ENCODE results near the gene GPR108.
"Not testable (repeated sequence)": the region's sequence is repeated elsewhere in the genome, so short reads cannot be mapped to it uniquely, and the experiment has no call there.

GPR108 gene

GRCh38 chr19:6754653-6755463 lies 17.5 kb upstream of the GPR108 start:
- DNase-seq (ENCODE audit: low read depth), result no peak
- Histone ChIP-seq H3K9me3 (ENCODE audit: control insufficient read depth, low read length) (no peaks in the 10 kb centered on the region), H3K4me3 (ENCODE audit: low read length) (no peak overlapping the region), H3K27me3 (replicated peaks; ENCODE audit: control insufficient read depth, insufficient read depth, low read length) (no peaks in the 10 kb centered on the region), H3K4me1 (ENCODE audit: control insufficient read depth, insufficient read depth, low read length) (peaks cover 8% of the 10 kb centered on the region), H3K9ac (ENCODE audit: low read length) (no peak overlapping the region), H3K36me3 (ENCODE audit: control insufficient read depth, insufficient read depth, low read length, severe bottlenecking) (peaks cover 22% of the 10 kb centered on the region)

GRCh38 chr19:6754136-6754535 lies 16.8 kb upstream of the GPR108 start:
- H3K27me3 ChIP-seq (replicated peaks; ENCODE audit: control insufficient read depth, insufficient read depth, low read length), result no peaks in the 10 kb centered on the region
- H3K4me1 ChIP-seq (ENCODE audit: control insufficient read depth, insufficient read depth, low read length), result peaks cover 15% of the 10 kb centered on the region
- DNase-seq (ENCODE audit: low read depth), result no peak
- H3K9ac ChIP-seq (ENCODE audit: low read length), result no peak overlapping the region
- H3K9me3 ChIP-seq (ENCODE audit: control insufficient read depth, low read length), result no peaks in the 10 kb centered on the region
- peaks cover 29% of the 10 kb centered on the region for H3K36me3 ChIP-seq (ENCODE audit: control insufficient read depth, insufficient read depth, low read length, severe bottlenecking)
- no peak overlapping the region for H3K4me3 ChIP-seq (ENCODE audit: low read length)

GRCh38 chr19:6753178-6754031 lies 16.0 kb upstream of the GPR108 start:
- H3K36me3 ChIP-seq (ENCODE audit: control insufficient read depth, insufficient read depth, low read length, severe bottlenecking), result peaks cover 31% of the 10 kb centered on the region
- H3K4me1 ChIP-seq (ENCODE audit: control insufficient read depth, insufficient read depth, low read length), result peaks cover 22% of the 10 kb centered on the region
- DNase-seq (ENCODE audit: low read depth), result peak; percentile 57
- H3K9me3 ChIP-seq (ENCODE audit: control insufficient read depth, low read length), result no peaks in the 10 kb centered on the region
- H3K4me3 ChIP-seq (ENCODE audit: low read length), result peak overlapping the region; percentile 72
- H3K9ac ChIP-seq (ENCODE audit: low read length), result peak overlapping the region; percentile 63
- H3K27me3 ChIP-seq (replicated peaks; ENCODE audit: control insufficient read depth, insufficient read depth, low read length), result no peaks in the 10 kb centered on the region

GRCh38 chr19:6752256-6753177 lies 15.1 kb upstream of the GPR108 start:
- Histone ChIP-seq H3K27me3 (replicated peaks; ENCODE audit: control insufficient read depth, insufficient read depth, low read length) (no peaks in the 10 kb centered on the region), H3K36me3 (ENCODE audit: control insufficient read depth, insufficient read depth, low read length, severe bottlenecking) (peaks cover 39% of the 10 kb centered on the region), H3K9ac (ENCODE audit: low read length) (peak overlapping the region; percentile 63), H3K4me3 (ENCODE audit: low read length) (peak overlapping the region; percentile 72), H3K4me1 (ENCODE audit: control insufficient read depth, insufficient read depth, low read length) (peaks cover 31% of the 10 kb centered on the region), H3K9me3 (ENCODE audit: control insufficient read depth, low read length) (no peaks in the 10 kb centered on the region)
- no peak for DNase-seq (ENCODE audit: low read depth)

GRCh38 chr19:6751189-6751588 lies 13.8 kb upstream of the GPR108 start:
- Histone ChIP-seq H3K4me3 (ENCODE audit: low read length) (no peak overlapping the region), H3K36me3 (ENCODE audit: control insufficient read depth, insufficient read depth, low read length, severe bottlenecking) (peaks cover 52% of the 10 kb centered on the region), H3K27me3 (replicated peaks; ENCODE audit: control insufficient read depth, insufficient read depth, low read length) (no peaks in the 10 kb centered on the region), H3K4me1 (ENCODE audit: control insufficient read depth, insufficient read depth, low read length) (peaks cover 32% of the 10 kb centered on the region), H3K9me3 (ENCODE audit: control insufficient read depth, low read length) (no peaks in the 10 kb centered on the region), H3K9ac (ENCODE audit: low read length) (no peak overlapping the region)
- no peak for DNase-seq (ENCODE audit: low read depth)

GRCh38 chr19:6750062-6750461 lies 12.7 kb upstream of the GPR108 start:
- H3K4me3 ChIP-seq (ENCODE audit: low read length), result no peak overlapping the region
- H3K9ac ChIP-seq (ENCODE audit: low read length), result no peak overlapping the region
- H3K36me3 ChIP-seq (ENCODE audit: control insufficient read depth, insufficient read depth, low read length, severe bottlenecking), result peaks cover 61% of the 10 kb centered on the region
- no peaks in the 10 kb centered on the region for H3K9me3 ChIP-seq (ENCODE audit: control insufficient read depth, low read length)
- H3K27me3 ChIP-seq (replicated peaks; ENCODE audit: control insufficient read depth, insufficient read depth, low read length), result no peaks in the 10 kb centered on the region
- H3K4me1 ChIP-seq (ENCODE audit: control insufficient read depth, insufficient read depth, low read length), result peaks cover 41% of the 10 kb centered on the region
- DNase-seq (ENCODE audit: low read depth), result no peak

- Histone ChIP-seq H3K9ac (ENCODE audit: low read length) (peak overlapping the region; percentile 30), H3K4me1 (ENCODE audit: control insufficient read depth, insufficient read depth, low read length) (peaks cover 54% of the 10 kb centered on the region), H3K36me3 (ENCODE audit: control insufficient read depth, insufficient read depth, low read length, severe bottlenecking) (peaks cover 65% of the 10 kb centered on the region), H3K4me3 (ENCODE audit: low read length) (peak overlapping the region; percentile 47)
- not testable (repeated sequence) for H3K9me3 ChIP-seq (ENCODE audit: control insufficient read depth, low read length); H3K27me3 ChIP-seq (replicated peaks; ENCODE audit: control insufficient read depth, insufficient read depth, low read length); DNase-seq (ENCODE audit: low read depth)
Observed at GRCh38 chr19:6748543-6748942, 11.2 kb upstream of the GPR108 start.

GRCh38 chr19:6745965-6746364 lies 8.6 kb upstream of the GPR108 start:
- Histone ChIP-seq H3K27me3 (replicated peaks; ENCODE audit: control insufficient read depth, insufficient read depth, low read length) (no peaks in the 10 kb centered on the region), H3K4me1 (ENCODE audit: control insufficient read depth, insufficient read depth, low read length) (peaks cover 71% of the 10 kb centered on the region), H3K4me3 (ENCODE audit: low read length) (no peak overlapping the region), H3K36me3 (ENCODE audit: control insufficient read depth, insufficient read depth, low read length, severe bottlenecking) (peaks cover 59% of the 10 kb centered on the region), H3K9me3 (ENCODE audit: control insufficient read depth, low read length) (no peaks in the 10 kb centered on the region), H3K9ac (ENCODE audit: low read length) (peak overlapping the region; percentile 54)
- no peak for DNase-seq (ENCODE audit: low read depth)

GRCh38 chr19:6744381-6745301 lies 7.3 kb upstream of the GPR108 start:
- peak; percentile 97 for DNase-seq (ENCODE audit: low read depth)
- Histone ChIP-seq H3K9me3 (ENCODE audit: control insufficient read depth, low read length) (no peaks in the 10 kb centered on the region), H3K27me3 (replicated peaks; ENCODE audit: control insufficient read depth, insufficient read depth, low read length) (no peaks in the 10 kb centered on the region), H3K36me3 (ENCODE audit: control insufficient read depth, insufficient read depth, low read length, severe bottlenecking) (peaks cover 49% of the 10 kb centered on the region), H3K9ac (ENCODE audit: low read length) (peak overlapping the region; percentile 85), H3K4me3 (ENCODE audit: low read length) (peak overlapping the region; percentile 66), H3K4me1 (ENCODE audit: control insufficient read depth, insufficient read depth, low read length) (peaks cover 69% of the 10 kb centered on the region)

- Histone ChIP-seq H3K4me1 (ENCODE audit: control insufficient read depth, insufficient read depth, low read length) (peaks cover 65% of the 10 kb centered on the region), H3K27me3 (replicated peaks; ENCODE audit: control insufficient read depth, insufficient read depth, low read length) (no peaks in the 10 kb centered on the region), H3K36me3 (ENCODE audit: control insufficient read depth, insufficient read depth, low read length, severe bottlenecking) (peaks cover 42% of the 10 kb centered on the region), H3K4me3 (ENCODE audit: low read length) (peak overlapping the region; percentile 58), H3K9me3 (ENCODE audit: control insufficient read depth, low read length) (no peaks in the 10 kb centered on the region), H3K9ac (ENCODE audit: low read length) (peak overlapping the region; percentile 85)
- DNase-seq (ENCODE audit: low read depth), result no peak
Observed at GRCh38 chr19:6743714-6744380, 6.5 kb upstream of the GPR108 start.
